Natural killer cell (primary cell): ENCODE measurements around the gene SNX11. TPM values are rescaled to one million over a fixed set of nuclear protein-coding genes. Genes with fewer than 3 reads are reported as not detected.
A peak's percentile ranks its signal among the peaks of the same experiment; 100 is the strongest.
"Not testable (repeated sequence)": the region's sequence is repeated elsewhere in the genome, so short reads cannot be mapped to it uniquely, and the experiment has no call there.

Experiments used
- ATAC-seq, 3 donors: fragments of 150-1000 bp in 2 of 3; fragments of 200-7000 bp in 1 of 3; cut with Tn5 transposase; 1 replicate in 1 of 3; 2 replicates in 2 of 3; pipeline ENCODE4 v1.10.0; 2021; ENCODE audit warnings: mild to moderate bottlenecking in 2 of 3, moderate library complexity in 2 of 3
- DNase-seq, 2 donors: peaks; one replicate each; pipeline versions ENCODE4 v3.0.0 to v3.0.0-alpha.2; 2013 to 2021; ENCODE audit warnings: mixed read lengths in 1 of 2
- H3K27ac ChIP-seq: one replicate; pipeline ENCODE4 v1.5.1; 2013; ENCODE audit warnings: mild to moderate bottlenecking, low read length
- H3K27me3 ChIP-seq: one replicate; pipeline ENCODE4 v1.6.1; 2013; ENCODE audit warnings: low read length; ENCODE audit not compliant: control insufficient read depth, insufficient read depth
- H3K36me3 ChIP-seq: one replicate; pipeline ENCODE4 v1.6.1; 2013; ENCODE audit warnings: low read length; ENCODE audit not compliant: control insufficient read depth, insufficient read depth
- H3K4me1 ChIP-seq: one replicate; pipeline ENCODE4 v1.6.1; 2013; ENCODE audit warnings: low read length; ENCODE audit not compliant: control insufficient read depth, insufficient read depth
- H3K4me3 ChIP-seq: one replicate; pipeline ENCODE4 v1.5.1; 2013; ENCODE audit warnings: low read length
- H3K9me3 ChIP-seq: one replicate; pipeline ENCODE4 v1.6.1; 2013; ENCODE audit warnings: low read length; ENCODE audit not compliant: control insufficient read depth, insufficient read depth
- H3K27ac Mint-ChIP-seq, 2 donors: one replicate each; pipeline ENCODE4 v1.8.0; 2022; ENCODE audit warnings: mild to moderate bottlenecking in 2 of 2, mixed read lengths in 2 of 2, moderate library complexity in 1 of 2
- H3K27me3 Mint-ChIP-seq, 2 donors: one replicate each; pipeline ENCODE4 v1.8.0; 2022; ENCODE audit warnings: low read depth in 2 of 2, mixed read lengths in 2 of 2
- H3K36me3 Mint-ChIP-seq: one replicate; pipeline ENCODE4 v1.8.0; 2022; ENCODE audit warnings: mixed read lengths
- H3K4me1 Mint-ChIP-seq, 2 donors: one replicate each; pipeline ENCODE4 v1.8.0; 2022; ENCODE audit warnings: mixed read lengths in 2 of 2
- H3K4me3 Mint-ChIP-seq: one replicate; pipeline ENCODE4 v1.8.0; 2022; ENCODE audit warnings: mild to moderate bottlenecking, moderate library complexity, mixed read lengths
- H3K9me3 Mint-ChIP-seq, 2 donors: one replicate each; pipeline ENCODE4 v1.8.0; 2022; ENCODE audit warnings: mixed read lengths in 2 of 2
- CTCF ChIP-seq: fragments of 200-600 bp; IDR thresholded peaks from one replicate; pipeline ENCODE4 v1.8.0; 2022; ENCODE audit warnings: antibody characterized with exemption
- WGBS: methylation state at CpG from one replicate; pipeline ENCODE4 v1.1.7; 2013; ENCODE audit warnings: missing lambda C conversion rate; ENCODE audit not compliant: insufficient coverage; 5-methylcytosine and 5-hydroxymethylcytosine counted together
- intact Hi-C: fragments of 100-400 bp; cut with micrococcal nuclease; formaldehyde crosslinking; loops from one replicate; pipeline ENCODE4 v1.14.2; 2022
- total RNA-seq, 4 donors: library from RNA; stranded (reverse); fragments of 120-200 nt in 1 of 4; gene quantifications; one replicate each; pipeline versions ENCODE4 v1.2.3 to v1.2.4, GENCODE V29; 2013 to 2022

The SNX11 gene
- total RNA-seq, 3 donors from 2014 or later (not counting 1 experiment from before 2014, with no cell fraction given), result 22.4 to 43.2 (median 33.2) TPM

DNA sequence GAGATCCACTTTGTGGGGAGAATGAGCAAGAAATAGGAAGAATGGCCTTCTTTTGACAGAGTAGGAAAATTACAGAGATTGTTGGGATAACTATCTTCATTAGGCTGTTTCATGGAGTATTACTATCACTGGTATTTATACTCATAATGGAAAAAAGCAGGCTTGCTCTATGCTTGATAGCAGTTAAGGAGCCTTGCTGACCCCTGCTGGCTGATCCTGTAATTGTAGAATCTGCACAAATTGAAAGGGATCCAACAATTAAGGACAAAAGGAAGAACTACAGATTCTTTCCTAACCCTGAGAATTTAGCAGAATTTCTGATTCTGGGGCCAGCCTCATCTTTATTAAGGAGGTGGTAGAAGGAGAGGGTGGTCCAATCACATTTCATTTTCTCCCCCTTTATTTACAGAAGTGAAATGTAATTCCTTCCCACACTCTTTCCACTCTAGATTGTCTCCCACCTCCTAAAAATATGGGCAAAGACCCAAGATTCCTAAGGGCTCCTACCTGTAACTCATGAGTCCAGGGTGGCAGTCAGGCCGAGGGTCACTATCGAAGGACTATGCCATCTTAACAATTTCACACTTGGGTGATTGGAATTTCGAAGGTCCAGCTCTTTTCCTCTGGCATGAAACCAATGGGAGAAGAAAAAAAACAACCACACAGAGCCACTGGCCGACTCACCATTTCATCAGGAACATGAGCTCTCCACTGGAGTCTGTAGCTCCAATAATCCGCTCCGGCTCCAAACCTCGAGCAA, 33.1 kb upstream of the SNX11 start:
- H3K4me3 Mint-ChIP-seq, result no peak overlapping the region
- no peak overlapping the region for H3K27ac ChIP-seq
- no peaks in the 10 kb centered on the region for H3K27me3 Mint-ChIP-seq
- DNase-seq (peak; percentile 57 to 86), ATAC-seq (peak; percentile 78 to 92 (median 86))
- no peaks in the 10 kb centered on the region for H3K9me3 ChIP-seq
- no peaks in the 10 kb centered on the region for H3K36me3 Mint-ChIP-seq
- no peaks in the 10 kb centered on the region for H3K27me3 ChIP-seq
- intact Hi-C loops, result loop anchor here (1.0 to 10.0 kb wide), 3 partner anchors 37 to 130 kb away; partner anchors contain the start of genes COPZ2 and PNPO
- H3K9me3 Mint-ChIP-seq, result no peaks in the 10 kb centered on the region
- H3K27ac Mint-ChIP-seq, result no peak overlapping the region
- TF ChIP-seq CTCF, result peak; percentile 82
- peaks cover 30% of the 10 kb centered on the region for H3K36me3 ChIP-seq
- H3K4me3 ChIP-seq, result no peak overlapping the region
- no peaks in the 10 kb centered on the region for H3K4me1 ChIP-seq
- 96% methylated on average over 6 of the region's 7 CpGs for WGBS
- no peaks in the 10 kb centered on the region for H3K4me1 Mint-ChIP-seq

DNA sequence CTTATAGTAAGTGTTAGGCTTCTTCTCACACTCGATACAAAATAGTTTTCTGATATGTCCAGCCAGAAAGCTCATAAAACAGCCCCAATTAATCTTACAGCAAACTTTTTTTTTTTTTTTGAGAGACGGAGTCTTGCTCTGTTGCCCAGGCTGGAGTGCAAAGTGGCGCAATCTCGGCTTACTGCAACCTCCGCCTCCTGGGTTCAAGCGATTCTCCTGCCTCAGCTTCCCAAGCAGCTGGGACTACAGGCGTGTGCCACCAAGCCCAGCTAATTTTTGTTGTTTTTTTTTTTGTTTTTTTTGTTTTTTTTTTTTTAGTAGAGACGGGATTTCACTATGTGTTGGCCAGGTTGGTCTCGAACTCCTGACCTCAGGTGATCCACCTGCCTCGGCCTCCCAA, 30.4 kb upstream of the SNX11 start:
- not testable (repeated sequence) for H3K27me3 ChIP-seq, ATAC-seq, H3K27ac ChIP-seq, H3K4me1 ChIP-seq, H3K27me3 Mint-ChIP-seq, H3K9me3 Mint-ChIP-seq, H3K9me3 ChIP-seq, H3K36me3 Mint-ChIP-seq, DNase-seq, H3K4me3 ChIP-seq, H3K27ac Mint-ChIP-seq, H3K4me3 Mint-ChIP-seq, H3K4me1 Mint-ChIP-seq
- 97% methylated on average over 9 of the region's 10 CpGs for WGBS
- intact Hi-C loops, result loop anchor here (10.0 kb wide), 1 partner anchor 132 kb away; the partner anchor contains the start of gene PNPO
- H3K36me3 ChIP-seq, result peaks cover 19% of the 10 kb centered on the region

GRCh38 chr17:48081858-48082257, 25.7 kb upstream of the SNX11 start:
- H3K36me3 Mint-ChIP-seq, result no peaks in the 10 kb centered on the region
- H3K27me3 Mint-ChIP-seq, result no peaks in the 10 kb centered on the region
- H3K9me3 Mint-ChIP-seq, result no peaks in the 10 kb centered on the region
- no peak for DNase-seq
- Histone ChIP-seq H3K27me3 (no peaks in the 10 kb centered on the region), H3K4me3 (no peak overlapping the region), H3K9me3 (no peaks in the 10 kb centered on the region), H3K36me3 (peaks cover under 1% of the 10 kb centered on the region), H3K27ac (no peak overlapping the region), H3K4me1 (no peaks in the 10 kb centered on the region)
- WGBS, result 91% methylated on average over 5 of the region's 5 CpGs
- ATAC-seq, result no peak
- no peak for TF ChIP-seq CTCF
- intact Hi-C loops, result loop anchor here (5.0 kb wide), 1 partner anchor 540 kb away; no protein-coding TSS in a partner anchor
- peaks cover 0 to 5% of the 10 kb centered on the region in 2 donors for H3K4me1 Mint-ChIP-seq
- H3K4me3 Mint-ChIP-seq, result no peak overlapping the region
- H3K27ac Mint-ChIP-seq, result no peak overlapping the region

- Histone ChIP-seq H3K9me3 (no peaks in the 10 kb centered on the region), H3K27ac (no peak overlapping the region), H3K4me3 (no peak overlapping the region), H3K4me1 (no peaks in the 10 kb centered on the region), H3K36me3 (no peaks in the 10 kb centered on the region), H3K27me3 (no peaks in the 10 kb centered on the region)
- TF ChIP-seq CTCF, result no peak
- Mint-ChIP-seq H3K9me3 (no peaks in the 10 kb centered on the region), H3K4me1 (peaks cover 0 to 5% of the 10 kb centered on the region in 2 donors), H3K36me3 (no peaks in the 10 kb centered on the region), H3K27me3 (no peaks in the 10 kb centered on the region), H3K27ac (no peak overlapping the region), H3K4me3 (no peak overlapping the region)
- DNase-seq (no peak), ATAC-seq (no peak)
- WGBS, result 80% methylated on average over 2 of the region's 2 CpGs
- intact Hi-C loops, result loop anchor here (5.0 kb wide), 1 partner anchor 537 kb away; no protein-coding TSS in a partner anchor
Measured at GRCh38 chr17:48084932-48085331, 22.6 kb upstream of the SNX11 start.
